Hepatocyte (in vitro differentiated cells): ENCODE measurements around the gene ERMAP.

ENCODE experiments used
- EZH2 ChIP-seq: fragments of 200-600 bp; sonication (generic); IDR thresholded peaks from 2 replicates; pipeline ENCODE4 v1.6.1; 2016; ENCODE audit warnings: antibody characterized with exemption, mild to moderate bottlenecking, borderline replicate concordance
- TF ChIP-seq, protein P1 (sequence below): fragments of 200-600 bp; sonication (generic); IDR thresholded peaks from 2 replicates; pipeline ENCODE4 v1.5.1; 2016; ENCODE audit warnings: antibody characterized with exemption, mild to moderate bottlenecking; ENCODE audit not compliant: poor library complexity

DNA sequence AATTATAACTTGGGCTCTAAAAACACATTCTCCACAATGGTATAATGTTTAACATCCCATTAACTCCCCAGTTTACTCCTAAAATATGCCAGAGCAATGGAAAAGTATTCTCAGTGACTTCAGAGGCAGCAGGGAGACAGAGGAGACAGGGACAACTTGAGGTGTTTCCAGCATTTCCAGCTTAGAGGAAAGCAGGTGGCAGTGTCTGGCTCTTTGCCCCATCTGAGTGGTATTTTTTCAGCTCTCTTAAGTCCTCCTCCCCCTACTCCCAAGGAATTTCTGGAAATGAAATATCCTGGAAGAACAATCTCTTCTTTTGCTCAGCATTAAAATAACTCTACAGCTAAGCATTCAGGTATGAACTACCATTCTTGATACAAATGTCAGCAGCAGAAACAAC, 10.8 kb upstream of the ERMAP start:
- TF ChIP-seq, protein P1, sequence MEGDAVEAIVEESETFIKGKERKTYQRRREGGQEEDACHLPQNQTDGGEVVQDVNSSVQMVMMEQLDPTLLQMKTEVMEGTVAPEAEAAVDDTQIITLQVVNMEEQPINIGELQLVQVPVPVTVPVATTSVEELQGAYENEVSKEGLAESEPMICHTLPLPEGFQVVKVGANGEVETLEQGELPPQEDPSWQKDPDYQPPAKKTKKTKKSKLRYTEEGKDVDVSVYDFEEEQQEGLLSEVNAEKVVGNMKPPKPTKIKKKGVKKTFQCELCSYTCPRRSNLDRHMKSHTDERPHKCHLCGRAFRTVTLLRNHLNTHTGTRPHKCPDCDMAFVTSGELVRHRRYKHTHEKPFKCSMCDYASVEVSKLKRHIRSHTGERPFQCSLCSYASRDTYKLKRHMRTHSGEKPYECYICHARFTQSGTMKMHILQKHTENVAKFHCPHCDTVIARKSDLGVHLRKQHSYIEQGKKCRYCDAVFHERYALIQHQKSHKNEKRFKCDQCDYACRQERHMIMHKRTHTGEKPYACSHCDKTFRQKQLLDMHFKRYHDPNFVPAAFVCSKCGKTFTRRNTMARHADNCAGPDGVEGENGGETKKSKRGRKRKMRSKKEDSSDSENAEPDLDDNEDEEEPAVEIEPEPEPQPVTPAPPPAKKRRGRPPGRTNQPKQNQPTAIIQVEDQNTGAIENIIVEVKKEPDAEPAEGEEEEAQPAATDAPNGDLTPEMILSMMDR: no peak
- no peak for TF ChIP-seq EZH2
